HG03457 (cell line): Measurements from ENCODE around the gene RGS7.
A peak's percentile ranks its signal among the peaks of the same experiment; 100 is the strongest.

Experiments used
- ATAC-seq: cut with Tn5 transposase; IDR thresholded peaks from one replicate; pipeline ENCODE4 v1.9.1; 2021; ENCODE audit warnings: moderate number of reproducible peaks; ENCODE audit not compliant: unreplicated experiment

The RGS7 gene

DNA sequence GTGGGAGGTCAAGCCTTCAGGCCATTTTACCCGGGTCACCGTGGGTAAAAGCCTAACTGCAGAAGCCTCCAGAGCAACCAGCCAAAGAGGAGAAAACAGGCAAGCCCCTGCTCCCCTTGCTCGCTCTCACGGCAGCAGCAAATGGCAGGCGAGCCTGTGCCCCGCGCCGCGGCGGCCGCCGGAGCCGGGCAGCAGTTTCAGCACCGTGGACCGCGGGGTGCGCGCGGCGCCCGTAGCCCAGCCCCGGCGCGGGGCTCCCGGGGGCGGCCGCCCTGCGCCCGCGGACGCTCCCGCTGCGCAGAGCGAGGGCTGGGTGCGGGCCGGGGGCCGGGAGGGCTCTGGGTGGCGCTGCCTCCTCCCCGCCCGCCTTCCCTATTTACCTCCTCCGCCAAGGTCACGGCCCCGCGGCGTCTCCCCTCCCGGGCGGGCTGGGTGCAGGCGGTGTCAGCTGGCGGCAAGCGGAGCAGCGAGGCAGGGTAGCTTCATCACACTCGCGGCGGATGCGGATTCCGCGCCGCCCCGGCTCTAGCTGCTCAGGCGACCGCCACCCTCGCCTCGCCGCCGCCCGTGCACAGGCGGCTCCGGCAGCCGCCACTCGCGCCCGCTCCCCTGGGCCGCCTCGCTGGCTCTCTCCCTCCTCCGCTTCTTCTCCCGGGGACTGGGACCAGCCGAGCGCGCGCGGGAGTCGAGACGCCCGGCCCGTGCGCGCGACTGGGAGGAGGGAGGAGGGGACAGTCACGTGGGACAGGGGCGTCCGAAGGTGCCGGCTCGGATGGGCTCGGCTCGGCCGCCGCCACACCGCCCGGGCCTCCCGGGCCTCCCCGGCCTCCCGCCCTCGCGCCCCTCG lies at the start of gene RGS7:
TSS of gene RGS7 (minus strand) at position 687 of the 847 bp plus-strand sequence.
- peak; percentile 69 for ATAC-seq

DNA sequence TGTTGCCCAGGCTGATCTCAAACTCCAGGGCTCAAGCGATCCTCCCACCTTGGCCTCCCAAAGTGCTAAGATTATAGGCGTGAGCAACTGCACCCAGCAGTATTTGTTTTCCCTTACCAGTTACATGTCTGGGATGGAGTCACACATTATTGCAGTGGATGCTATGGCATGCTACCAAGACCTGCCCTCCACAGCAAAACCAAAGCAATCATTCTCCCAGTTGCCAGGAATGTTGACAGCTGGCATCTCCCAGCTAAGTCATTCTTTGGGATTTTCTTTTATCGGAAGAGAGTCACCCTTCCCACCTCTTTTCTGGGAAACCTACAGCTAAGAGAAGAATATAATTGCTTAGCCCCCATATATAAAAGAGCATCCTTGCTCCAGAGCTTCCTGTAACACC lies 49.4 kb upstream of the RGS7 start:
- no peak for ATAC-seq

DNA sequence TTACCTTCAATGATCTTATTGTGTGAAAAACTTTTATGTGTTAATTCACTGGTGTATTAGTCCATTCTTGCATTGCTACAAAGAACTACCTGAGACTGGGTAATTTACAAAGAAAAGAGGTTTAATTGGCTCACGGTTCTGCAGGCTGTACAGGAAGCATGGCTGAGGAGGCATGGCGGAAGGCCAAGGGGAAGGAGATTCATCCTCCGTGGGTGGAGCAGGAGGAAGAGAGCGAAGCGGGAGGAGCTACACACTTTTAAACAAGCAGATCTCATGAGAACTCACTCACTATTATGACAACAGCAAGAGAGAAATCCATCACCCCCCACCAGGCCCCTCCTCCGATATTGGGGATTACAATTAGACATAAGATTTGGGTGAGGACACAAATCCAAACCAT lies 44.2 kb upstream of the RGS7 start:
- ATAC-seq, result no peak

DNA sequence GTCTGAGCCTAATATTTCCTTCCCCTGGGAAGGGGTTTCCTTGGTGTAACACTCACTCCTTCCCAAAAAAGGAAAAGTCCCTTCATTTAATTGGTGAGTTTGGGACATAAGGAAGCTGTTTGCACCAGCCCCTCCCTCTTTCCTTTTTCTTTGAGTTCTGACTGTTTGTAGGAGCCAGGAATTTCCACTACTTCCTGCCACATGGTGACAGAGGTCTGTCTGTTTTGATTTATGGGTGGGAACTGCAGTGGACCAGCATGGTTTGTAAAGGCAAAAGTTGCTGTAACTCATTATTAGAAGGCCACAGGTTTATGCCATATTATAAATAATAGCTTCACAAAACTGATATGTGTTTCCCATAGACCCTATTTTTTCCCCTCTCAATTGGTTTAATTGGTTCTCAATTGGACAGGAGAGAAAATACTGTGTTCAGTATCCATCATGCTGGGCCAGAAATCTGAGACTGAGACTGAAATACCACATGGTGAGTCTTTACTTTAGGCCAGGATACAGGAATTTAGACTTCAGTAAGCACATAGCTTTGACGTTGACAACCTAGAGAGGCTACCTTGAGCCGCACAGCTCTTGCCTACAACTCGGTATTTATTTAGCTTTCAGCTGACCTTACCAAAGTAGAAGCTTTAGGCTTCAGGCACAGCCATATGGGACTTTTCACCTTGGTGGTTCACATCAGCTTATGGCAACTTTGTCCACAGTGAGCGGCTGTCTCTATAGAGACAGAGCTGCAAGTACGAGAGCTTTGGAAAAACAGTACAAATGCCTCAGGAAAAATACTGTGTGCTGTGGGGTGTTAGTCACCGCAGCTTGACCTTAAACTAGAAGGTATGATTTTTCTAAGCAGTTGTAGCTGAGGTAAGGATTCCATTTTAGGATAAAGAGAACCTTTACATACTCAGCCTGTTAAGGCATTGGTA lies 40.0 kb upstream of the RGS7 start:
- ATAC-seq, result no peak

DNA sequence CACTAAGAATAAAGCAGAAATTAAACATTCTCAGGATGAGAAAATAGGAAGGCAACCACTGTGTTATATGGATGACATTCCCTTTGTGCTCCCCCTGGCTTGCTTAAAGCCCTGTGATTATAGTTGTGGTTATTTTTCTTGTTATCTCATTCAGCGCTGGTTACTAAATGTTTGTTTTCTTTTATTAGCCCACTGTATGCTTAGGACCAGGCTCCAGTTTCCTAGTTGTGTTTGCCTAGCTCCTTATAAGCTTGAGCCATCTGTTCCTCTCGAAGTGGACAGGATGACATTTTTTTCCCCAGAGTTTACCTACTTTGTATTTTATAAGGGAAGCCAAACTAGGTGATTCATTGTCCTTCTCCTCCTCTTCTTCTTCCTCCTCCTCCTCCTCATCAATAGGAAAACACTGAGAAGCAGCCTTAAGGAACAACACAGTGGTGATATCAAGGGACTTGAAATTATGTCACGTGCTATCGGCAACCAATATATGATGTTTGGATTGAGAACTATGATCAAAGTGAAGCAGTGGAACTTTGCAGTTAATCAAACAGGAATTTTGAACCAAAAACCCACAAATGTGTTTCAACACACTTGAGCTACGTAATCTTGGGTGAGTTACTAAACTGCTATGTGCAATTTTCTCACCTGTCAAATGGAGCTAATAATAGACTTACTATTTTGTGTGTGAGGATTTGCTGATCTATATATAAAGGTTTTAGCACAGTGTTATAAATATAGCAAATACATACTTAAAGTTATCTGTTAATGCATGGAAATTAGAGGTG lies 35.1 kb upstream of the RGS7 start:
- ATAC-seq, result no peak

DNA sequence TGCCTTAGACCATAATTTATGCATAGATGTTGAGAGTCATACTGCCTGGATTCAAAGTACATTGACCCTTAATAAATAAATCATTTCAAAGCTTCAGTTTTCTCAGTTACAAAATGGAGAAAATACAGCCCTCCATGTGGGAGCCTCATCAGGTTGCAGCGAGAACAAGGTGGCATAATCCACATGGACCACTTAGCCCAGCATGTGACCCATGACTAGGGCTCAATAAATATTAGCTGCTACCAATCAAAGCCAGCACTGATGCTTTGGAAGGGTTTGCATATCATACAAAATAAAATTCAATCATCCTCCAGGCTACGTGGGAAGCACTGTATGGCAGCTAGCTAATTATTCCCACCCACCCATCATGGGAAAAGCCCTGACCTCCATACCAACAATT lies 33.5 kb upstream of the RGS7 start:
- ATAC-seq, result no peak

DNA sequence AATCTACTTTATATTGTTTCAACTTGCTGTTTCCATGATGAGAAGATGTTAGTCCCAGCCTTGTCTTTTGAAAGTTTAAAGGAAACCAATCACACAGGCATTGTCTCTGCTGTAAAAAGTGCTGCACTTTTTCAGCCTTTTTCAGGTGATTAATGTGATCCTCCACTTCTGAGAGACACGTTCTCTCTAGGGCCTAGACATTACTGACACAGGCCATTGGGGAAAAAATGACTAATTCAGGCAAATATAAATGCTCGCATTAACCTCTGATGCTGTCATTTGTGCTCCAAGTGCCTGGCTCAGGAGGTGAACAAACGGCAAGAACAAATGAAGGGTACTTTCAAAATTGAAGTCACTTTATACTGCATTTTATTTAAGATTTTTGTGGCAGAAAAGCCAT lies 32.4 kb upstream of the RGS7 start:
- no peak for ATAC-seq

DNA sequence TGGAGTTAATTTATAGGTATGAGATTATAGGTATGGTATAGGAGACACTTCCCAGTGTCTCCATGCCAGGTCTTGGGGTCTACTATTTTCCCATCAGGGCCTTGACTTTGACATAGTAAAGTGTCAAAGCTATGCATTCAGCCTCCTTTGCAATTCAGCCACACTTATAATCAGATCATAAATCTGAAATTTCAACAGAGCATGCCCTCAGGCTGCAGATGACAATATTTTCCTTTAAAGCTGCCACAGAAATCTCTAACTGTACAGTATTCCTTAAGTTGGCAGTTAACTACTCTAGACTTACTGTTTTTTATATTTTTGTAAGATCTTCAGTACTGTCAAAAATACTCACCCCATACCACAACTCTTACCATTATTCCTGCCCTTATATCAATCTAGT lies 30.2 kb upstream of the RGS7 start:
- ATAC-seq, result no peak

DNA sequence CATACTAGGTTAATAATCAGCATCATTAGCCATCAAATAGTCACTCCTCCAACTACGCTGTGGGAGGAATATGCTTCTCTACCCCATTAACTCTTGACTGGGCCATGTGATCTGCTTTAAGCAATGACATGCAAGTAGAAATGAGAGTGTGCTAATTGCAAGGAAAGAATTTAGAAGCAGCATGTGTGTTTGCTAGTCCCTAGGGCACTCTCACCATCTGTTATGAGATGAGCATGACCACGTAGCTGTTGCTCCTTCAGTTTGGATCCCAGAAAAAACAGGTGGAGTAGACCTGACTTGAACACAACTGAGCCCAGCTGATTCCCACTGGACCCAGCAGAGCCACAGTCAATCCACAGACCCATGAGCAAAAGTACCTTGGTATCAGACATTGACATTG lies 19.7 kb upstream of the RGS7 start:
- ATAC-seq, result no peak

DNA sequence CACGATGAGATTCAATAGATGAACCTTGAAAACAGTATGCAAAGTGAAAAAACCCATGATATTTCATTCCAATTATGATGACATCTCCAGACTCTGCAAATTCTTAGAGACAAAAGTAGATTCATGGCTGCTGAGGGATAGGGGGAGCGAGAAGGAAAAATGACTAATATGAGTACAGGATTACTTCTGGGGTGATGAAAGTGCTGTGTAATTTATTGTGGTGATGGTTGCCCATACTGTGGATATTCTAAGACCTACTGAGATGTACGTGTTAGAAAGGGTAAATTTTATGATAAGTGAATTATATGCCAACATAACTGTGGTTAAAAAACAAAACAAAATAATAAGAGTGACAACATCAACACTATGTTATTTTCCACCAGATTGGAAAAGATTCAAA lies 18.9 kb upstream of the RGS7 start:
- ATAC-seq, result no peak

DNA sequence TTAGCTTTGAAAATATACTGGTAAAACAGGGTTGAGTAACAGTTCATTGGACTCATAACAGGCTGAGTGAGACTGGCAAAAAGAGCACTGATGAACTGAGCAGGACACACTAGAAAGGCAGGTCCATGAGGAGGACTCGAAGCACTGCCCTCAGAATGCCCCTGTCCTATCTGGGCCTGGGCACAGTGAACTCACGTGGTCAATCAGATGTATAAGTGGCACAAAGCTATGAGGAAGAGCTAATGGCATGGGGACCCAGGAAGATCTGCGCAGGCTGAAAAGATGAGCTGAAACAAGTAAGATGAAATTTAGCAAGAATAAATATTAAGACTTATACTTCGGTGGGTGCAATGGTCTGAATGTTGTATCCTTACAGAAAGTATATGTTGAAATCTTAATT lies 9.2 kb upstream of the RGS7 start:
- no peak for ATAC-seq

DNA sequence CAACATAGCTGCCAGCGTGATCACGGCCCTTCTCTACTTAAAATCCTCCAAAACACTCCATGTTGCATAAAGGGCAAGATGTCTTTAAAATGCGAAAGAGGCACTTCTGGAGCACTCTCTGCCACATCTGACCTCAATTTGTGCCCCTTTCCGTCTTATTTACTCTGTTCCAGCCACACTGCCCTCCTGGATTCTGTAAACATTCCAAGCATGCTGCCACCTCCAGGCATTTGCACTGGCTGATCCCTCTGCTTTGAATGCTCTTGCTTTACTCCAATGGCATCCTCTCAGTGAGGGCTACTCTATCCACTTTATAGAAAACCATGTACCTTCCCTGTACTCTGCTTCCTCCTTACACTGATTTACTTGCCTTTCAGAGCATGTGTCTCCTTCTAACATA lies 5.3 kb upstream of the RGS7 start:
- no peak for ATAC-seq

DNA sequence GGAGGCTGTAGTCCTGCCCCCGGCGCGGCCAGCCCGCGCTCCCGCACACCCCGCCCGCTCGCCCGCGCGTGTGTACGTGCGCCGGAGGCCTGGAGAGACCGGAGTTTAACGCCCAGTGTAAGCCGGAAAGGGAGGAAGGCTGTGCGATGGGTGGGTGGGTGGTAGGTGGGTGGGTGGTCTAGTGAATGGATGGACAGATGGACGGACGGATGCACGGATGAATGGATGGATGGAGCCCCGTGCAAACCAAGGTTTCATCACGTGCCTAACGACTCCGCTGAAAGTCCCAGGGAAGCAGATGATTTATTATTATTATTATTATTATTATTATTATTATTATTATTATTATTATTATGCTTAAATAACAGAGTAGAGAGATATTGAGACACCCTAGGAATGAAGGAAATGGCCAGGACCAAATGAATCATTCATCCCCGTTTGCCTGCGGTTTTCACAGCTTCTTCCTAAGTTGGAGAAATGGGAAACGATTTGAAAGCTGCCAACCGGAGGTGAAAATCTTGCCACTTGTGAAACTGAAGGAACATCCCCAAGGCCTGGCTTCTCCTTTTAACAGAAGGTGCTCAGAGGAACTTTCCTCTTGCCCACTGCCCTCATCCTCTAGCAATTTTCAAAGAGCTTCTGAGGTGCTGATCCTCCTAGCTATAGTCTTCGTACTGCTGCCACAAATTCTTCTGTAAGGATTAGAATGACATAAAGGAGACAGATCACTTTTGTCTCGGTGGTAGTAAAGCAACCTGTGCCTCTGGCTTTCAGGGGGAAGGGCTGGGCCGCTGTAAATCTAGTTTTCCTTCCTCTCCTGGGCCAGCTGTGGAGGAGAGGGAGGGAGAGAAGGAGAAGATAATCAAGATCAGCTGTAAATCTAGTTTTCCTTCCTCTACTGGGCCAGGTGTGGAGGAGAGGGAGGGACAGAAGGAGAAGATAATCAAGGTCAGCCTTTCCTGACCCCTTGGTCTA lies 648 bp upstream of the RGS7 start:
- ATAC-seq, result no peak

DNA sequence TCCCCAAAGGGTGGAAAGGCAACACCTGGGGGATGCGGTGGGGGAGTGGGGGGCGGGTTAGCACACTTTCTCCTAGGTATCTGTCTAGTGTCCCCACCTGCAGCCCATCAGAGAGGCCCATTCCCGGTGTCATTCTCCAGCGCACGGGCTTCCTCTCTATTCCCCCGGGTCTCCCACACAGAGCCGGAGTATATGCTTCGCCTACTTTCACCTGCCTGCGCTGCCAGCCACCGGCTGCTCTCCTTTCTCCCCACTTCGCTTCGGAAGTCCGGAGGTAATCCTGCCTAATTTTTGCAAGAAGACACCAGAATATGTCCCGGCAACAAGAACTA lies 852 bp downstream of the RGS7 start:
- ATAC-seq, result no peak

DNA sequence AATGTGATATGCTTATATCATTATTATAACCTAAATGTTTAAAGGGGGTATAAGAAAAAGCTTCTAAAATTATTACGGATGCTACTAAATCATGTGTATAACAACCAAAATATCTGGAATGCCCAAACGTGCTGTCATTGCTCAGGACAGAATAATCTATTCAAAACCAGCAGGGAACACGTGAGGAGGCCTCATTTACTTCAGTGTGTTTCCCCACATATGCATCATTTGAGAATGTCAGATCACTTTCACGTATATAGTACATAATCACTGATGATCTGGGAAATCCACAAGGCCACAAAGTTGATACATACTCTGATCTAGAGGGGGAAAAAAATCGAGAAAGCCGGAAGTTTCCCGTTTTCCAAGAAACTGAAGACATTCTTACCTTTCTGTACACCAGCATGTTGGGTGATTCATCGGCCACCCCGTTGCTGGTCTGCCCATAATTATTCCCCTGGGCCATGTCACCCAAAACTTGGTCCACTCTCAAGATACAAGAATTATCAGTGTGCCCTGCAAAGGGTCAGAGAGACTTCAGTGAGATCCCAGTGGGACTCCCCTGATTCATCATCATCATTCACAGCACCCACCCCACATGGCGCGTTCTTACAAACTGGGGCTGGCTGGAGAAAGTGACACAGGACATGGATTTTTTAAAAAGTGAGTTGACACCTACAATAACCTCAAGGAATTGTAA lies 1.5 kb downstream of the RGS7 start:
- no peak for ATAC-seq

DNA sequence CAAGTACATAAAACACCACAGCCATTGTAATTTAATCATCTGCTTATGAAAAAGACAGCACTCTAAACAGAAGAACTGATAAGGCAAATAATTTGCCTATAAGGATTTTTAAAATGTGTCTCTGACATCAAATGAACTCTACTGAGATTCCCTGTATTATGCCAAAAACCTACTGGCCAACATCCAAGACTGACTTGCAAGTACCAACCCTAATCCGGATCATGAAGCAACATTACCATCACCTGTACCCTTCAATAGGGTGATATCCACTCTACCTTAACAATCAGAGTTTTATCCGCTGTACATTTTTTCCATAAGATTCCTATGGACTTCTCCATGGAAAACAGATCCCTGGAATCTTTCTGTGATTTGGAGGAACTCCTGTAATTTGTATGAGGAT lies 4.6 kb downstream of the RGS7 start:
- no peak for ATAC-seq

DNA sequence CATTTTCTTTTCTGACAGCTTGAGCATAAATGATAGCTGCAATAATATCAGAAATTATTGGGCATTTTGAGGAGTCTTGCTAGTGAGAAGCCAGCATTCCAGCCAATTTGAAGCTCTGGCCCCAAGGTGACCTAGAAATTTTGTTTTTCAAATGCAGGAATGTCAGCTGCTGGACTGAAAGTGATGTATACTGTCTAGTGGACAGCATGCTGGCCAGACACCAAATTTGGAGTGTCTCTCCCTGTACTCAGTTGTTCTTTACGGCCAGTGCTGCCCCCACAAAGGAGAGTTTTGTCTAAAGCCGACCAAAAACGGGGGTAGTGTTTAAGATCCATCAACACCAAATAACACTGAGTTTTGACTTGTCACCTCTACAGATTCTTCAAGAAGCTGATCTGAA lies 5.2 kb downstream of the RGS7 start:
- ATAC-seq, result no peak

DNA sequence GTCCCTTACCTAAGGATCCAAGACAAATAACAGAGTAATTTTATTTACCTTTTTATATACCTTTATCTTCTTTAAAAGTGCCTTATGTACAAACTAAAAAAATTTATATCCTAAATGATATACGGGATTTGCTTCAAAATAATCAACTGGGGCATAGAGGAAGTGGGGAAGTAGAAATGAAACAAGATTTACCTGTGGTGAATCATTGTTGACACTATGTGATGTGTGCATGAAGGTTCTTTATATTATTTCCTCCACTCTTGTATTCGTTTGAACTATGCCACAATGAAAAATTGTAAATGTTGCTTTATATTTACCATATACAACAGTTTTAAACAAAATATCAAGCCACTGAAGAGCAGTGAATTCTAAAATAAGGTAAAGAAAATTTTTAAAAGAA lies 13.0 kb downstream of the RGS7 start:
- no peak for ATAC-seq

DNA sequence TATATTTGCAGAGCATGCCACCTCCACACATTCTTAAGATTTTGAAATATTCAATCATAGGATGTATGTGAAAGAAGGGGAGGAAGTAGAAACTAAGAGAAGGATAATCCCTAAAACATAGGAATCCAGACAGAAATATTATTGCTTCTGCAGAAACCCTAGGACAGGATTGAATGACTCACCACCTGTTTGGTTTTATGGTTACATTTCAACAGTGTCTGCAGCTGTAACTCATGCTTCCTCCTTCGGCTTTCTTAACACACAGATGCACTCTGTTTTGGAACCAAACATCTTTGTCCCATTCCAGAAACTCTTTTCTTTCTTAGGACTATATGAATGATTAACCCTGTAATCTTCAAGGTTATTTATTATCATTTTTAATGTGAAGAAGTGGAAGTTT lies 20.7 kb downstream of the RGS7 start:
- no peak for ATAC-seq

DNA sequence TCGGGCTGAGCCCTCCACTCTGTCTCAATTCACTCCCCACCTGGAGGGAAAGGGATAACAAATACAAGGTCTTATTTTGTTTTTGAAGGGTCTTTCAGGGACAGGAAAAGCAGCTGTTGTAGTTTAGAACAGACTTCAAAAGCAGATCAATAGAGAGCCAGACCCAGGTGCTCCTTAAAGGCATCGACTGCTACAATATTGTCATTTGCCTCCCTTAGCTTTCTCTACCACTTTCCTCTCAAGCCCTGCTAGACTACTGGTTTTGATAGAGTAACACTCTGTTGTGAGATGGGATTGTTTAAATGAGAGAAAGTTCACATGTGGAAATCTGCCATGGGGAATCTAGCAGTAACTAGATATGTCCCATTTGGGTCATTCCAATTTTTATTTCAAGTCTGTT lies 24.0 kb downstream of the RGS7 start:
- ATAC-seq, result no peak
